Ascending aorta (tissue), 2 donors: ENCODE results near the gene ADAM29. TPM values are rescaled to one million over a fixed set of nuclear protein-coding genes. Genes with fewer than 3 reads are reported as not detected.
"Not testable (repeated sequence)": the region's sequence is repeated elsewhere in the genome, so short reads cannot be mapped to it uniquely, and the experiment has no call there.

ENCODE experiments used
- DNase-seq, 2 donors: peaks; one replicate each; pipeline ENCODE4 v3.0.0-alpha.2; 2019; ENCODE audit warnings: low spot score in 2 of 2
- H3K27ac ChIP-seq, 2 donors: fragments of 200-600 bp; sonication (generic); one replicate each; pipeline ENCODE4 v1.5.1; 2016 to 2017; ENCODE audit warnings: mild to moderate bottlenecking in 1 of 2
- H3K27me3 ChIP-seq: fragments of 200-600 bp; sonication (generic); one replicate; pipeline ENCODE4 v1.5.1; 2017
- H3K36me3 ChIP-seq, 2 donors: fragments of 200-600 bp; sonication (generic); one replicate each; pipeline ENCODE4 v1.5.1; 2016
- H3K4me1 ChIP-seq, 2 donors: fragments of 200-600 bp; sonication (generic); one replicate each; pipeline ENCODE4 v1.5.1; 2016 to 2017; ENCODE audit warnings: mild to moderate bottlenecking in 1 of 2
- H3K4me3 ChIP-seq, 2 donors: fragments of 200-600 bp; sonication (generic); one replicate each; pipeline ENCODE4 v1.5.1; 2016 to 2017; ENCODE audit warnings: mild to moderate bottlenecking in 1 of 2
- H3K9me3 ChIP-seq, 2 donors: fragments of 200-600 bp; sonication (generic); one replicate each; pipeline ENCODE4 v1.5.1; 2016
- CTCF ChIP-seq, 3 experiments: fragments of 200-600 bp in 2 of 3; fragments of 450-650 bp in 1 of 3; sonication (generic) in 2 of 3; IDR thresholded peaks; one replicate each; pipeline ENCODE4 v1.5.1; 2016 to 2019; ENCODE audit warnings: antibody characterized with exemption in 3 of 3, mild to moderate bottlenecking in 1 of 3, moderate library complexity in 1 of 3
- intact Hi-C: fragments of 100-400 bp; cut with DNase I; formaldehyde crosslinking; loops from one replicate; pipeline ENCODE4 v1.15.1; 2023
- total RNA-seq: library from RNA; depleted of rRNA; stranded (reverse); fragments of >200 nt; gene quantifications from one replicate; pipeline ENCODE4 v1.1.0, GENCODE V29; 2016

Gene ADAM29
- total RNA-seq, 1 donor from 2014 or later, result not detected

- Histone ChIP-seq H3K27me3 (no peaks in the 10 kb centered on the region), H3K4me3 (no peak overlapping the region), H3K4me1 (no peaks in the 10 kb centered on the region), H3K9me3 (no peaks in the 10 kb centered on the region), H3K27ac (no peak overlapping the region), H3K36me3 (no peaks in the 10 kb centered on the region)
- intact Hi-C loops, result no loop called here
- TF ChIP-seq CTCF (IDR thresholded peaks at IDR 0.05), result no peak
- DNase-seq, result no peak
Observed at GRCh38 chr4:174946246-174946645, 28.1 kb downstream of the ADAM29 start.

- intact Hi-C loops, result no loop called here
- TF ChIP-seq CTCF (IDR thresholded peaks at IDR 0.05), result no peak
- no peaks in the 10 kb centered on the region for H3K4me1 ChIP-seq
- H3K27ac ChIP-seq, result no peak overlapping the region
- H3K9me3 ChIP-seq, result no peaks in the 10 kb centered on the region
- H3K36me3 ChIP-seq, result no peaks in the 10 kb centered on the region
- DNase-seq, result no peak
- no peaks in the 10 kb centered on the region for H3K27me3 ChIP-seq
- H3K4me3 ChIP-seq, result no peak overlapping the region
Observed at GRCh38 chr4:174948826-174949225, 30.7 kb downstream of the ADAM29 start.

GRCh38 chr4:174972911-174973310 lies 54.8 kb downstream of the ADAM29 start:
- no peaks in the 10 kb centered on the region for H3K4me1 ChIP-seq
- H3K9me3 ChIP-seq, result no peaks in the 10 kb centered on the region
- no peak overlapping the region for H3K4me3 ChIP-seq
- no peak for TF ChIP-seq CTCF (IDR thresholded peaks at IDR 0.05)
- DNase-seq, result no peak
- H3K27ac ChIP-seq, result no peak overlapping the region
- H3K36me3 ChIP-seq, result no peaks in the 10 kb centered on the region
- intact Hi-C loops, result no loop called here
- H3K27me3 ChIP-seq, result no peaks in the 10 kb centered on the region

GRCh38 chr4:174973336-174973735 lies 55.2 kb downstream of the ADAM29 start:
- no peaks in the 10 kb centered on the region for H3K9me3 ChIP-seq
- no peak for DNase-seq
- TF ChIP-seq CTCF (IDR thresholded peaks at IDR 0.05), result no peak
- H3K4me1 ChIP-seq, result no peaks in the 10 kb centered on the region
- H3K4me3 ChIP-seq, result no peak overlapping the region
- no peaks in the 10 kb centered on the region for H3K36me3 ChIP-seq
- H3K27ac ChIP-seq, result no peak overlapping the region
- H3K27me3 ChIP-seq, result no peaks in the 10 kb centered on the region
- intact Hi-C loops, result no loop called here

GRCh38 chr4:174983128-174983750 lies 65.1 kb downstream of the ADAM29 start:
- intact Hi-C loops, result no loop called here
- Histone ChIP-seq H3K36me3 (no peaks in the 10 kb centered on the region), H3K4me3 (no peak overlapping the region), H3K9me3 (peaks cover 0 to 8% of the 10 kb centered on the region in 2 donors), H3K27ac (no peak overlapping the region), H3K27me3 (no peaks in the 10 kb centered on the region), H3K4me1 (no peaks in the 10 kb centered on the region)
- TF ChIP-seq CTCF (IDR thresholded peaks at IDR 0.05), result no peak
- no peak for DNase-seq

GRCh38 chr4:174983870-174984269 lies 65.7 kb downstream of the ADAM29 start:
- H3K36me3 ChIP-seq, H3K4me1 ChIP-seq, intact Hi-C loops, H3K4me3 ChIP-seq, H3K27me3 ChIP-seq, DNase-seq, H3K9me3 ChIP-seq, H3K27ac ChIP-seq: not testable (repeated sequence)
